GM12801 (cell line): ENCODE measurements around the gene R3HDM2.

Source experiments
- CTCF ChIP-seq: IDR thresholded peaks from one replicate; pipeline ENCODE4 v1.5.1; 2011; ENCODE audit warnings: control low read depth; ENCODE audit not compliant: insufficient read length; ENCODE audit errors: extremely low read depth

Gene R3HDM2

DNA sequence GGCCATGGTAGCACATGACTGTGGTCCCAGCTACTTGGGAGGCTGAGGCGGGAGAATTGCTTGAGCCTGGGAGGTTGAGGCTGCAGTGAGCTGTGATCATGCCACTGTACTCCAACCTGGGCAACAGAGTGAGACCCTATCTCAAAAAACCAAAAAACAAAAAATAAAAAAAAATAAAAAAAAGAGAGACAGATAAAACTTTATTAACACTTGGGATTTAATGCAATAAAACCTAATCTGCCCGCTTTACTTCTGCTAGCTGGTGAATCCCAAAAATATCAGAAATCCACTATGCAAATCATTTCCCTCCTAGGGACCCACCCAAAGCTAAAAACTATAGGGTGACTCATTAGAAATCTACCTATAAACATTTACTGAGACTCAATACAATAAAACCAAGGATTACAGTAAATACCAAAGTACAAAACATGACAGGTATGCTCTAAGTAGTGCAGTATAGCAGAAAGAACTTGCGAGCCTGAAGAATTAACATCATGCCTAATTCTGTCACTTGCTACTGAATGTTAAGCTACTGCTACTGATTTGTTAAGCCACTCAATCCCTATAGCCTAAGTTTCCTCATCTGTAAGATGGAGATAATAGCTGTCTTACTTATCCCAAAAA lies 129.8 kb downstream of the R3HDM2 start:
- TF ChIP-seq CTCF: no peak

DNA sequence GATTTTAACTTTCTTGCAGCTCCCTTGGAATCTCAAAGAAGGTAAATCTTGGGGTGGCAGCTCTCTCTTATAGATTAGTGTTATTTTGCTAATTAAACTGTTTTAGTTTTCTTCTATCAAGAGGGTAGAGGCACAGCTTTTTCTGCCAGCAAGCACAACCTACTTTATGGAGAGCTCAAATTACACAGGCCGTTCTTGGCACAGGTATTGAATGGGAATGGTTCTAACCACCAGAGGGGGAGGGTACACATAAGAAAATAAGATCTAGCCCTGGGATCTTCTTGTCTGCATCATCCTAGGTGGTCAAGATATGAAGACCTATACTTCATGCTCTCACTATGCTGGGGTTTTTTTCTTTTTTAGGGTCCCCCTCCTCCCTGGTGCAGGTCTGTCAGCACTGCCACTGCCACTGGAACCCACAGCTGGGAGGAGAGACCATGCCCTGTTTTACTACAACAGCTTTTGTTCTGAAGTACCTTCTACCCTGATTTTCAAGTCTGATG lies 131.3 kb downstream of the R3HDM2 start:
- no peak for TF ChIP-seq CTCF

- no peak for TF ChIP-seq CTCF
Observed at GRCh38 chr12:57296291-57296690, 134.6 kb downstream of the R3HDM2 start.

GRCh38 chr12:57280211-57281062 lies 150.4 kb downstream of the R3HDM2 start:
- TF ChIP-seq CTCF: no peak

- TF ChIP-seq CTCF: no peak
Observed at GRCh38 chr12:57278465-57279381, 152.1 kb downstream of the R3HDM2 start.

DNA sequence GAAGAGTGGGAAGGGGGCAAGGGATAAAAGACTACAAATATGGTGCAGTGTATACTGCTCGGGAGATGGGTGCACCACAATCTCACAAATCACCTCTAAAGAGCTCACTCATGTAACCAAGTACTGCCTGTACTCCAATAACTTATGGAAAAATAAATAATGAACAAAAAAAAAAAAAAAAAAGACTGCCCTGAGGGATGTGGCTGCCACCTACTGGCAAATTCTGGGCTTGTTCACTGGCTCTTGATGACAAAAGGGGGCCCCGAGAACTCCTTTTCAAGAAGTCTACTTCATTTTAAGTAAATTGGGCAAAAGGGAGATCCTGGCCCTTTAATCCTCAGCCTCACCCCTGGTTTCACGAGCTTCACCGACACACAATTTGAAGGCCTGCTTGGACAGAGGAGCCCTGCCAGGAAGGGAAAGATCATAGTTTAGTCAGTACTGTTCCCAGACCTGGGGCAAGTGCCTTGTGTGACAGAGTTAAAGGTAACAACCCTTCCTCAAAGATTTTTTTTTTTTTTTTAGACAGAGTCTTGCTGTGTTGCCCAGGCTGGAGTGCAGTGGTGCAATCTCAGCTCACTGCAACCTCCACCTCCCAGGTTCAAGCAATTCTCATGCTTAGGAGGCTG lies 153.8 kb downstream of the R3HDM2 start:
- no peak for TF ChIP-seq CTCF
